Ovary (tissue), 9 donors: ENCODE data around the gene FOXN1. TPM values are rescaled to one million over a fixed set of nuclear protein-coding genes. Genes with fewer than 3 reads are reported as not detected.

Source experiments
- DNase-seq, 5 donors: peaks; one replicate each; pipeline ENCODE4 v3.0.0-alpha.2; 2019 to 2020
- H3K27ac ChIP-seq, 2 donors: fragments of 200-600 bp; one replicate each; pipeline versions ENCODE4 v1.5.1 to v1.8.0; 2019 to 2022
- H3K27me3 ChIP-seq: fragments of 200-600 bp; one replicate; pipeline ENCODE4 v1.8.0; 2022
- H3K36me3 ChIP-seq: fragments of 200-600 bp; sonication (generic); one replicate; pipeline ENCODE4 v1.5.1; 2019
- H3K4me1 ChIP-seq: one replicate; pipeline ENCODE4 v1.8.1; 2013; ENCODE audit warnings: mild to moderate bottlenecking, moderate library complexity; ENCODE audit not compliant: insufficient read depth
- H3K4me3 ChIP-seq: fragments of 200-600 bp; sonication (generic); one replicate; pipeline ENCODE4 v1.5.1; 2017
- H3K9me3 ChIP-seq, 2 donors: fragments of 200-600 bp in 1 of 2; sonication (generic) in 1 of 2; one replicate each; pipeline versions ENCODE4 v1.5.1 to v1.8.1; 2013 to 2019; ENCODE audit warnings: mild to moderate bottlenecking in 1 of 2, moderate library complexity in 1 of 2
- EP300 ChIP-seq: sonication (generic); formaldehyde crosslinking; IDR thresholded peaks from one replicate; pipeline ENCODE4 v1.6.1; 2017; ENCODE audit warnings: antibody characterized with exemption
- POLR2A ChIP-seq: fragments of 450-650 bp; IDR thresholded peaks from one replicate; pipeline ENCODE4 v1.6.1; 2017; ENCODE audit warnings: antibody characterized with exemption, mild to moderate bottlenecking, moderate library complexity
- WGBS, 3 donors: extraction: QIAGEN DNeasy Blood & Tissue Kit in 1 of 3; methylation state at CpG; one replicate each; pipeline versions ENCODE4 v1.1.5 to v1.1.7; 2013 to 2017; 5-methylcytosine and 5-hydroxymethylcytosine counted together
- intact Hi-C, 4 donors: fragments of 100-400 bp; cut with DNase I; formaldehyde crosslinking; loops; one replicate each; pipeline versions ENCODE4 v1.11.0 to v1.15.1; 2022 to 2023
- polyA plus RNA-seq, 2 donors: library from polyadenylated mRNA; stranded (reverse); fragments of 200-250 nt in 1 of 2; fragments of 350-450 nt in 1 of 2; fragmentation: Illumina TruSeq in 1 of 2; extraction: RNeasy Lipid Tissue Mini Kit (QIAGEN cat#74804) in 1 of 2; gene quantifications; one replicate each; pipeline ENCODE4 v1.2.3, GENCODE V29; 2013 to 2014
- total RNA-seq, 7 donors: library from RNA; depleted of rRNA in 2 of 7; stranded (reverse); fragments of >200 nt in 2 of 7; fragmentation: NEBNext Ultra II Directional in 3 of 7; extraction: Animal tissue kit (Norgen Biotek cat#: 25700) in 3 of 7; gene quantifications; one replicate each; pipeline versions ENCODE4 v1.1.0 to v1.2.4, GENCODE V29; 2016 to 2023
- TF ChIP-seq, protein P1 (sequence below), 3 donors: fragments of 450-650 bp in 2 of 3; fragments of 200-600 bp in 1 of 3; IDR thresholded peaks; one replicate each; pipeline versions ENCODE4 v1.5.1 to v1.8.0; 2016 to 2022; ENCODE audit warnings: antibody characterized with exemption in 3 of 3, mild to moderate bottlenecking in 1 of 3
- donor health status: DM: no; HTN: no; CAD: no; lungs with moderate emphysema.
- donor health status: DM: no; HTN: no; CAD: no.
- donor health status: Bipolar disorder and iron deficiency.
- donor health status: DM: yes; HTN: yes; CAD: no.
- donor health status: DM: no; HTN: no; CAD: no.
- donor health status: DM: yes; HTN: yes; CAD: no.

Gene FOXN1
- total and polyA plus RNA-seq, 9 donors = not detected

DNA sequence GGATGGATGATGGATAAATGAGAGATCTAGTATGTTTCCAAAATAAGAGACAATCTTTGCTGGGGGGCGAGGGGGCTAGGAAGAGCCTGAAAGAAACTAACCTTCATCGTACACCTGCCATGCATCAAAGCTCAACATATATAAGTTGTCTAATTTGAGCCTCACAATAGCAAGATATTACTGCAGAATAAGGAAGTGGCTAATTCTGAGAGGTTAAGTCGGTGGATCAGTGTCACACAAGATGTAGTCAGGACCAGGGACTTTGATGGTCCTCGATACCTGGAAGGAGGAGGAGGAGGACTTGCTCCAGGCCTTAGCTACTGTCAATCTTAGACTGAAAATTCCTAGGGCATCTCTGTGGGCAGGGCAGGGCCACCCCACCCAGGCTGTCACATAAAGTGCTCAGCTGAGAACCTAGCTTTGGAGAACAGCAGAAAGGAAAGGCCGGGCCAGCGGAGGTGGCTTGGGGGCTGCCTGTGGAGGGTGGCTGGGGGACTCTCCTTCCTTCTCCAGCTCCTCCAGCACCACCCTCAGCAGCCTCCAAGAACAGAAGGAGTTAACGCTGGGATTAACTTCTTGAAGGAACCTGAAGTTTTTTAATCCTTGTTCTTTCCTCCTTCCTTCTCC is 33.2 kb upstream of the FOXN1 start:
- Histone ChIP-seq H3K36me3 (no peaks in the 10 kb centered on the region), H3K4me3 (no peak overlapping the region), H3K27me3 (no peaks in the 10 kb centered on the region), H3K4me1 (no peaks in the 10 kb centered on the region), H3K27ac (no peak overlapping the region), H3K9me3 (no peaks in the 10 kb centered on the region)
- intact Hi-C loops = no loop called here
- DNase-seq = no peak
- TF ChIP-seq, protein P1, sequence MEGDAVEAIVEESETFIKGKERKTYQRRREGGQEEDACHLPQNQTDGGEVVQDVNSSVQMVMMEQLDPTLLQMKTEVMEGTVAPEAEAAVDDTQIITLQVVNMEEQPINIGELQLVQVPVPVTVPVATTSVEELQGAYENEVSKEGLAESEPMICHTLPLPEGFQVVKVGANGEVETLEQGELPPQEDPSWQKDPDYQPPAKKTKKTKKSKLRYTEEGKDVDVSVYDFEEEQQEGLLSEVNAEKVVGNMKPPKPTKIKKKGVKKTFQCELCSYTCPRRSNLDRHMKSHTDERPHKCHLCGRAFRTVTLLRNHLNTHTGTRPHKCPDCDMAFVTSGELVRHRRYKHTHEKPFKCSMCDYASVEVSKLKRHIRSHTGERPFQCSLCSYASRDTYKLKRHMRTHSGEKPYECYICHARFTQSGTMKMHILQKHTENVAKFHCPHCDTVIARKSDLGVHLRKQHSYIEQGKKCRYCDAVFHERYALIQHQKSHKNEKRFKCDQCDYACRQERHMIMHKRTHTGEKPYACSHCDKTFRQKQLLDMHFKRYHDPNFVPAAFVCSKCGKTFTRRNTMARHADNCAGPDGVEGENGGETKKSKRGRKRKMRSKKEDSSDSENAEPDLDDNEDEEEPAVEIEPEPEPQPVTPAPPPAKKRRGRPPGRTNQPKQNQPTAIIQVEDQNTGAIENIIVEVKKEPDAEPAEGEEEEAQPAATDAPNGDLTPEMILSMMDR (IDR thresholded peaks at IDR 0.05) = no peak
- TF ChIP-seq POLR2A (no peak), EP300 (no peak)
- WGBS, 3 donors = 90 to 97% (median 94%) methylated on average over 7 of the region's 7 CpGs

DNA sequence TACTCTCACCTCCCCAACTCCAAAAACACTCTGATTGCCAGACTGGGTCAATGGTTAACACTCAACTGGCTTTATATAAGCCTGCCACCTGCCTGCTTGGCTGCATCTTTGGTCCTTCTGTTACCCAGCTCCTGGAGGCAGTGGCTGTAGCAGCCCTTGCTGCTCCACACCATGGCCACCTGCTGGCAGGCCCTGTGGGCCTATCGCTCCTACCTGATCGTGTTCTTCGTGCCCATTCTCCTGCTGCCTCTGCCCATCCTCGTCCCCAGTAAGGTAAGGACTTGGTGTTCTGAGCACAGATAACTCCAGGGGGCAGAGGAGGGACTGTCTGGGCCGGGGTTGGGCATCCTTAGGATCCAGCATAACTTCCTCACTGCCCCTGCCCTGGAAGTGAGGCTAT is 32.6 kb upstream of the FOXN1 start, which contains the start of gene SLC13A2:
Gene SLC13A2, plus strand, starts transcription at position 103 of the 400 bp plus-strand sequence. Its CDS starts 69 bp downstream, at position 172.
- WGBS, 3 donors = 80 to 88% (median 88%) methylated on average over 5 of the region's 5 CpGs

DNA sequence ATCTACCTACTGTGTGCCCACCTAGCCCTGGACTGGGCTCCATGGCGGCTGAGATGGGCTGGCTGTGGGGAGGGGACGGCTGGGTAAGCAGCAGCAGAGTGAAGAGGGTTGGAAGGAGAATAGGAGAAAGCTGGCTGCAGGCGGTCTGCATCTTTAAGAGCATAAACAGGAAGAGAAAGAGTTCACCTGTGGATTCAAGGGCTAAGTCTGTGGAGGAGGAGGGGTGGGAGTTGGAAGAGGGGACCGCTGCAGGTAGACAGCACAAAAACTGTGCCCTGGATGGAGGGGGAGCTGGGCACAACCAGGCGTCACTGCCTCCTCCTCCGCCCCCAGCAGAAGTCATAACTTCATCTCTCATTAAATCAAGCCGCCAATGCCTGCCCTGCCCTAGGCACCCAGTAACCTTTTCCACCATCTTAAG is 32.0 kb upstream of the FOXN1 start:
- intact Hi-C loops = no loop called here
- WGBS, 3 donors = 83 to 89% (median 85%) methylated on average over 7 of the region's 7 CpGs
- no peaks in the 10 kb centered on the region for H3K4me1 ChIP-seq
- no peak for TF ChIP-seq EP300
- TF ChIP-seq, protein P1 (IDR thresholded peaks at IDR 0.05) = no peak
- no peak for TF ChIP-seq POLR2A
- no peak overlapping the region for H3K27ac ChIP-seq
- H3K4me3 ChIP-seq = no peak overlapping the region
- H3K9me3 ChIP-seq = no peaks in the 10 kb centered on the region
- no peaks in the 10 kb centered on the region for H3K36me3 ChIP-seq
- H3K27me3 ChIP-seq = no peaks in the 10 kb centered on the region
- peak in 1 of 5 donors; percentile 5 for DNase-seq

More for the DNA sequence above, 32.6 kb upstream of the FOXN1 start, which contains the start of gene SLC13A2:
- DNase-seq = peak in 1 of 5 donors; percentile 8
- intact Hi-C loops = no loop called here
- Histone ChIP-seq H3K27me3 (no peaks in the 10 kb centered on the region), H3K4me3 (no peak within 1 kb of the TSS), H3K36me3 (no peaks in the 10 kb centered on the region), H3K27ac (no peak within 1 kb of the TSS), H3K4me1 (no peaks in the 10 kb centered on the region), H3K9me3 (no peaks in the 10 kb centered on the region)
- TF ChIP-seq, protein P1 (IDR thresholded peaks at IDR 0.05) = no peak
- TF ChIP-seq POLR2A (no peak), EP300 (no peak)

DNA sequence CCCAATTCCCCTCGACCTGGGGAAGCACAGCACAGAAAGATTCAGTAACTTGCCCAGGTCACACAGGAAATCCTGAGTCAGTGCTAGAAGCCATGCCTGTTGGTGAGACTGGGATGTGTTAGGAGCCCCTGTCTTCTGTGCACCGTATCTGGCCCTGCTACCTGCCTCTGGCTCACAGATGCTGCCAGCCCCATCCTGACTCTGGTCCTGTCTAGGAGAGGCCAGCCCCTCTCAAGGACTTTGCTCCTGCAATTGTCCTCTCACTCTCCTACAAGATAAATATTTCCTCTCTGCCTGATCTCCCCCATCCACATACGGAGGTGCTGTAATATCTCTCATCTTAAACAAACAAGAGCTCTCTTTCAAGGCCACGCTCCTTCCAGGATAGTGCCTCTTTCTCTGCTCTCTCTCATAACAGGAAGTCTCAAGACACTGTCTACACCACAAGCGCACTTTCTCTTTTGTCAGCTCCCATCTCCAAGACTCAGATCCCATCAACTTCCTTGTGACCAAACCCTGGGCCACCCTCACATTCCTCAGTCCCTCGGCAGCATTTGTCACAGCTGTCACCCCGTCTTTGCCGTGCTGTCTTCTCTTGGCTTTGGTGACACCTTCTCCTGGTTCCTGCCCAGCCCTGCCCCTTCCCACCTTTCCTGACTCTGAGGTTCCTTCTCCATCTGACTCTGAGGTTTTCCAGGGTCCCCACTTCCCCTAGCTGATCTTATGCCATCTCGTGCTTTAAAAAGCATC is 30.8 kb upstream of the FOXN1 start:
- Histone ChIP-seq H3K27me3 (no peaks in the 10 kb centered on the region), H3K36me3 (no peaks in the 10 kb centered on the region), H3K4me1 (no peaks in the 10 kb centered on the region), H3K9me3 (no peaks in the 10 kb centered on the region), H3K4me3 (no peak overlapping the region), H3K27ac (no peak overlapping the region)
- intact Hi-C loops = no loop called here
- no peak for DNase-seq
- TF ChIP-seq EP300 (no peak), POLR2A (no peak)
- TF ChIP-seq, protein P1 (IDR thresholded peaks at IDR 0.05) = no peak
- WGBS, 3 donors = 23 to 39% (median 31%) methylated on average over 9 of the region's 9 CpGs
